GM23338 (cell line): ENCODE measurements around the gene FAM217A. TPM values are rescaled to one million over a fixed set of nuclear protein-coding genes. Genes with fewer than 3 reads are reported as not detected.

Experiments used
- ATAC-seq: fragments of 200-7000 bp; cut with Tn5 transposase; 3 replicates; pipeline ENCODE4 v1.9.1; 2020
- DNase-seq: peaks from one replicate; pipeline ENCODE4 v3.0.0-alpha.2; 2015; ENCODE audit warnings: low spot score
- H2AFZ ChIP-seq: fragments of 200-600 bp; sonication (generic); 2 replicates; pipeline ENCODE4 v1.8.0; 2016; ENCODE audit warnings: antibody characterized with exemption, mild to moderate bottlenecking, moderate library complexity
- H3F3A ChIP-seq: fragments of 200-600 bp; sonication (generic); replicated peaks from 2 replicates; pipeline ENCODE4 v1.8.0; 2017; ENCODE audit warnings: antibody characterized with exemption, mixed run types, low read depth
- H3K27ac ChIP-seq: fragments of 200-600 bp; sonication (generic); 2 replicates; pipeline ENCODE4 v1.6.1; 2016; ENCODE audit warnings: low read depth
- H3K27me3 ChIP-seq: fragments of 200-600 bp; sonication (generic); 2 replicates; pipeline ENCODE4 v1.8.0; 2016; ENCODE audit warnings: mild to moderate bottlenecking, mixed run types, moderate library complexity; ENCODE audit not compliant: insufficient read depth
- H3K36me3 ChIP-seq: fragments of 200-600 bp; sonication (generic); 2 replicates; pipeline ENCODE4 v1.8.0; 2016; ENCODE audit warnings: mild to moderate bottlenecking; ENCODE audit not compliant: insufficient read depth
- H3K4me1 ChIP-seq: fragments of 200-600 bp; sonication (generic); 2 replicates; pipeline ENCODE4 v1.8.0; 2016; ENCODE audit warnings: mild to moderate bottlenecking, moderate library complexity; ENCODE audit not compliant: insufficient read depth
- H3K4me2 ChIP-seq: fragments of 200-600 bp; sonication (generic); 2 replicates; pipeline ENCODE4 v1.7.1; 2017; ENCODE audit warnings: mixed run types
- H3K4me3 ChIP-seq: fragments of 200-600 bp; sonication (generic); 2 replicates; pipeline ENCODE4 v1.6.1; 2016; ENCODE audit warnings: mixed run types
- H3K79me2 ChIP-seq: fragments of 200-600 bp; sonication (generic); replicated peaks from 2 replicates; pipeline ENCODE4 v1.8.0; 2017; ENCODE audit warnings: mild to moderate bottlenecking; ENCODE audit not compliant: insufficient read depth
- H3K9me2 ChIP-seq: fragments of 200-600 bp; sonication (generic); 2 replicates; pipeline ENCODE4 v1.8.0; 2017; ENCODE audit not compliant: insufficient read depth
- H4K20me1 ChIP-seq: fragments of 200-600 bp; sonication (generic); replicated peaks from 2 replicates; pipeline ENCODE4 v1.8.0; 2017; ENCODE audit warnings: mild to moderate bottlenecking; ENCODE audit not compliant: insufficient read depth
- H3K27ac Mint-ChIP-seq: 2 replicates; pipeline ENCODE4 v1.8.0; 2020; ENCODE audit warnings: inconsistent platforms, mild to moderate bottlenecking, moderate library complexity, mixed read lengths
- H3K27me3 Mint-ChIP-seq: 3 replicates; pipeline ENCODE4 v1.8.0; 2022; ENCODE audit warnings: low read depth, mild to moderate bottlenecking, moderate library complexity, mixed read lengths, inconsistent platforms; ENCODE audit not compliant: insufficient read depth, poor library complexity
- H3K36me3 Mint-ChIP-seq: 3 replicates; pipeline ENCODE4 v1.8.0; 2021; ENCODE audit warnings: low read depth, mild to moderate bottlenecking, inconsistent platforms, moderate library complexity, mixed read lengths
- H3K4me1 Mint-ChIP-seq: 3 replicates; pipeline ENCODE4 v1.8.0; 2020; ENCODE audit warnings: mild to moderate bottlenecking, inconsistent platforms, mixed read lengths
- H3K4me3 Mint-ChIP-seq: 3 replicates; pipeline ENCODE4 v1.8.0; 2021; ENCODE audit warnings: moderate library complexity, mild to moderate bottlenecking, inconsistent platforms, mixed read lengths
- H3K9me3 Mint-ChIP-seq: 3 replicates; pipeline ENCODE4 v1.8.0; 2020; ENCODE audit warnings: moderate library complexity, mild to moderate bottlenecking, inconsistent platforms, mixed read lengths
- CREB1 ChIP-seq: fragments of 250-450 bp; sonication (Bioruptor Pico); IDR thresholded peaks from 2 replicates; pipeline ENCODE4 v1.5.0; 2020; ENCODE audit warnings: low read depth, mild to moderate bottlenecking, moderate library complexity
- EZH2 ChIP-seq: fragments of 200-600 bp; sonication (generic); IDR thresholded peaks from one replicate; pipeline ENCODE4 v1.8.0; 2017; ENCODE audit warnings: antibody characterized with exemption, mild to moderate bottlenecking, low read depth; ENCODE audit not compliant: unreplicated experiment
- EZH2phosphoT487 ChIP-seq: fragments of 200-600 bp; sonication (generic); IDR thresholded peaks from one replicate; pipeline ENCODE4 v1.8.1; 2018; ENCODE audit warnings: antibody characterized with exemption; ENCODE audit not compliant: unreplicated experiment
- NANOG ChIP-seq: IDR thresholded peaks from 2 replicates; pipeline ENCODE4 v1.6.1; 2016; ENCODE audit warnings: antibody characterized with exemption, borderline replicate concordance
- POLR2AphosphoS5 ChIP-seq: IDR thresholded peaks from 2 replicates; pipeline ENCODE4 v1.6.1; 2016; ENCODE audit warnings: antibody characterized with exemption, low read depth
- ZNF114 ChIP-seq: fragments of 250-450 bp; sonication (Bioruptor Pico); IDR thresholded peaks from 2 replicates; pipeline ENCODE4 v1.5.0; 2020; ENCODE audit warnings: mild to moderate bottlenecking, moderate library complexity
- ZNF331 ChIP-seq: fragments of 250-450 bp; sonication (Bioruptor Pico); IDR thresholded peaks from 2 replicates; pipeline ENCODE4 v1.5.0; 2020; ENCODE audit warnings: low read depth, mild to moderate bottlenecking, moderate library complexity
- polyA plus RNA-seq: library from polyadenylated mRNA; unstranded; fragments of >200 nt; fragmentation: Nextera tagmentation; extraction: Ambion mirVana; gene quantifications from 2 replicates; pipeline ENCODE4 v1.2.1, GENCODE V29; 2016
- total RNA-seq: library from RNA; depleted of rRNA; stranded (reverse); fragments of >200 nt; shearing (Covaris generic); gene quantifications from 2 replicates; pipeline ENCODE4 v1.2.3, GENCODE V29; 2014
- TF ChIP-seq, protein P1 (sequence below): IDR thresholded peaks from 2 replicates; pipeline ENCODE4 v1.6.1; 2016; ENCODE audit warnings: antibody characterized with exemption
- TF ChIP-seq, protein P2 (sequence below): IDR thresholded peaks from one replicate; pipeline ENCODE4 v1.6.1; 2018; ENCODE audit warnings: antibody characterized with exemption; ENCODE audit not compliant: unreplicated experiment

Gene FAM217A
- total and polyA plus RNA-seq, 2 experiments from 2014 or later = not detected

- TF ChIP-seq EZH2phosphoT487 (no peak), POLR2AphosphoS5 (no peak)
- Histone ChIP-seq H3K9me2 (no peaks in the 10 kb centered on the region), H2AFZ (no peak overlapping the region), H3K4me1 (0 out of 2 replicates have a peak, but pooled peaks cover 7% of the 10 kb centered on the region), H3K27me3 (no peaks in the 10 kb centered on the region), H3K4me2 (no peak overlapping the region), H4K20me1 (peaks cover 51% of the 10 kb centered on the region), H3F3A (no peaks in the 10 kb centered on the region), H3K27ac (no peak overlapping the region), H3K79me2 (peaks cover 100% of the 10 kb centered on the region), H3K36me3 (peaks cover 11% of the 10 kb centered on the region; the same call in 1 of the 2 replicates), H3K4me3 (no peak overlapping the region)
- no peak for DNase-seq
- ATAC-seq = no peak
- Mint-ChIP-seq H3K9me3 (no peaks in the 10 kb centered on the region), H3K4me1 (peaks cover 6% of the 10 kb centered on the region; the same call in 1 of the 3 replicates), H3K4me3 (no peak overlapping the region), H3K36me3 (peaks cover 41% of the 10 kb centered on the region), H3K27me3 (no peaks in the 10 kb centered on the region), H3K27ac (no peak overlapping the region)
These were observed 48.3 kb downstream of the FAM217A start for GRCh38 chr6:4030669-4031068.

DNA sequence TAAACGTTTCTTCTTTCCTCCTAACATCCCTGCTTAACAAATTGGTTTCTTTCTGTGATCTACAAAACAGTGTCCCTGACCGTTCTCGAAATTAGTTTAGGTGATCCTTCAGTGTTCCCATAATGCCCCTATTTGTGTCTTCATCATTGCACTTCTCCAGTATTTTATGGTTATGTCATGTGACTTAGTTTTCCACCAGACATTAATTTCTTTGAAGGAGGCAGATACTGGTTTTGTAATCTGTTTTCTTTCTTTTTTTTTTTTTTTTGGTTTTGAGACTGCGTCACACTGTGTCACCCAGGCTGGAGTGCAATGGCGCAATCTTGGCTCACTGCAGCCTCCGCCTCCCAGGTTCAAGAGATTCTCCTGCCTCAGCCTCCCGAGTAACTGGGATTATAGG lies 49.2 kb downstream of the FAM217A start:
- H3K9me2 ChIP-seq = no peaks in the 10 kb centered on the region
- Mint-ChIP-seq H3K4me1 (peaks cover 9% of the 10 kb centered on the region; the same call in 1 of the 3 replicates), H3K36me3 (peaks cover 38% of the 10 kb centered on the region), H3K27me3 (no peaks in the 10 kb centered on the region), H3K4me3 (no peak overlapping the region), H3K9me3 (no peaks in the 10 kb centered on the region), H3K27ac (no peak overlapping the region)
- H3K4me1 ChIP-seq = 0 out of 2 replicates have a peak, but pooled peaks cover 7% of the 10 kb centered on the region
- peaks cover 11% of the 10 kb centered on the region; the same call in 1 of the 2 replicates for H3K36me3 ChIP-seq
- TF ChIP-seq ZNF331 (no peak), CREB1 (CRISPR knock-in tag) (no peak), EZH2 (no peak), NANOG (no peak)
- TF ChIP-seq, protein P1, sequence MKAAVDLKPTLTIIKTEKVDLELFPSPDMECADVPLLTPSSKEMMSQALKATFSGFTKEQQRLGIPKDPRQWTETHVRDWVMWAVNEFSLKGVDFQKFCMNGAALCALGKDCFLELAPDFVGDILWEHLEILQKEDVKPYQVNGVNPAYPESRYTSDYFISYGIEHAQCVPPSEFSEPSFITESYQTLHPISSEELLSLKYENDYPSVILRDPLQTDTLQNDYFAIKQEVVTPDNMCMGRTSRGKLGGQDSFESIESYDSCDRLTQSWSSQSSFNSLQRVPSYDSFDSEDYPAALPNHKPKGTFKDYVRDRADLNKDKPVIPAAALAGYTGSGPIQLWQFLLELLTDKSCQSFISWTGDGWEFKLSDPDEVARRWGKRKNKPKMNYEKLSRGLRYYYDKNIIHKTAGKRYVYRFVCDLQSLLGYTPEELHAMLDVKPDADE = no peak
- H3K4me3 ChIP-seq = no peak overlapping the region
- H3F3A ChIP-seq = no peaks in the 10 kb centered on the region
- peaks cover 57% of the 10 kb centered on the region for H4K20me1 ChIP-seq
- H3K27me3 ChIP-seq = no peaks in the 10 kb centered on the region
- H2AFZ ChIP-seq = no peak overlapping the region
- ATAC-seq (no peak), DNase-seq (no peak)
- no peak overlapping the region for H3K27ac ChIP-seq
- H3K4me2 ChIP-seq = no peak overlapping the region
- H3K79me2 ChIP-seq = peaks cover 100% of the 10 kb centered on the region

- Histone ChIP-seq H4K20me1 (peaks cover 66% of the 10 kb centered on the region), H3K79me2 (peaks cover 100% of the 10 kb centered on the region), H3K4me1 (peaks cover 21% of the 10 kb centered on the region), H3K4me2 (no peak overlapping the region), H3K36me3 (peaks cover 11% of the 10 kb centered on the region; the same call in 1 of the 2 replicates), H3K27ac (no peak overlapping the region), H2AFZ (no peak overlapping the region), H3K27me3 (no peaks in the 10 kb centered on the region), H3K9me2 (no peaks in the 10 kb centered on the region), H3F3A (no peaks in the 10 kb centered on the region), H3K4me3 (no peak overlapping the region)
- ATAC-seq = no peak
- H3K27me3 Mint-ChIP-seq = no peaks in the 10 kb centered on the region
- DNase-seq = no peak
- peaks cover 23% of the 10 kb centered on the region for H3K4me1 Mint-ChIP-seq
- H3K36me3 Mint-ChIP-seq = peaks cover 37% of the 10 kb centered on the region
- H3K9me3 Mint-ChIP-seq = no peaks in the 10 kb centered on the region
- no peak overlapping the region for H3K27ac Mint-ChIP-seq
- H3K4me3 Mint-ChIP-seq = no peak overlapping the region
- TF ChIP-seq EZH2phosphoT487 (no peak), ZNF114 (CRISPR knock-in tag) (no peak)
- TF ChIP-seq, protein P2, sequence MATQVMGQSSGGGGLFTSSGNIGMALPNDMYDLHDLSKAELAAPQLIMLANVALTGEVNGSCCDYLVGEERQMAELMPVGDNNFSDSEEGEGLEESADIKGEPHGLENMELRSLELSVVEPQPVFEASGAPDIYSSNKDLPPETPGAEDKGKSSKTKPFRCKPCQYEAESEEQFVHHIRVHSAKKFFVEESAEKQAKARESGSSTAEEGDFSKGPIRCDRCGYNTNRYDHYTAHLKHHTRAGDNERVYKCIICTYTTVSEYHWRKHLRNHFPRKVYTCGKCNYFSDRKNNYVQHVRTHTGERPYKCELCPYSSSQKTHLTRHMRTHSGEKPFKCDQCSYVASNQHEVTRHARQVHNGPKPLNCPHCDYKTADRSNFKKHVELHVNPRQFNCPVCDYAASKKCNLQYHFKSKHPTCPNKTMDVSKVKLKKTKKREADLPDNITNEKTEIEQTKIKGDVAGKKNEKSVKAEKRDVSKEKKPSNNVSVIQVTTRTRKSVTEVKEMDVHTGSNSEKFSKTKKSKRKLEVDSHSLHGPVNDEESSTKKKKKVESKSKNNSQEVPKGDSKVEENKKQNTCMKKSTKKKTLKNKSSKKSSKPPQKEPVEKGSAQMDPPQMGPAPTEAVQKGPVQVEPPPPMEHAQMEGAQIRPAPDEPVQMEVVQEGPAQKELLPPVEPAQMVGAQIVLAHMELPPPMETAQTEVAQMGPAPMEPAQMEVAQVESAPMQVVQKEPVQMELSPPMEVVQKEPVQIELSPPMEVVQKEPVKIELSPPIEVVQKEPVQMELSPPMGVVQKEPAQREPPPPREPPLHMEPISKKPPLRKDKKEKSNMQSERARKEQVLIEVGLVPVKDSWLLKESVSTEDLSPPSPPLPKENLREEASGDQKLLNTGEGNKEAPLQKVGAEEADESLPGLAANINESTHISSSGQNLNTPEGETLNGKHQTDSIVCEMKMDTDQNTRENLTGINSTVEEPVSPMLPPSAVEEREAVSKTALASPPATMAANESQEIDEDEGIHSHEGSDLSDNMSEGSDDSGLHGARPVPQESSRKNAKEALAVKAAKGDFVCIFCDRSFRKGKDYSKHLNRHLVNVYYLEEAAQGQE = no peak
These were observed 50.9 kb downstream of the FAM217A start for GRCh38 chr6:4028051-4028450.
